Muscle layer of duodenum (tissue), 2 donors: ENCODE data around the gene FNDC3B.
A peak's percentile ranks its signal among the peaks of the same experiment; 100 is the strongest.
"Not testable (repeated sequence)": the region's sequence is repeated elsewhere in the genome, so short reads cannot be mapped to it uniquely, and the experiment has no call there.

Experiments
- H3K27ac ChIP-seq: one replicate; pipeline ENCODE4 v1.7.0; 2013; ENCODE audit warnings: mild to moderate bottlenecking, low read length
- H3K27me3 ChIP-seq: one replicate; pipeline ENCODE4 v1.7.0; 2013; ENCODE audit warnings: low read depth, mild to moderate bottlenecking, control low read depth, low read length
- H3K36me3 ChIP-seq, 2 donors: one replicate each; pipeline ENCODE4 v1.7.0; 2013; ENCODE audit warnings: low read length in 2 of 2, control low read depth in 1 of 2, mild to moderate bottlenecking in 1 of 2; ENCODE audit not compliant: insufficient read depth in 2 of 2, control insufficient read depth in 1 of 2
- H3K4me1 ChIP-seq, 2 donors: one replicate each; pipeline ENCODE4 v1.7.0; 2013; ENCODE audit warnings: low read length in 2 of 2, mild to moderate bottlenecking in 2 of 2, control low read depth in 1 of 2, moderate library complexity in 1 of 2; ENCODE audit not compliant: insufficient read depth in 2 of 2, control insufficient read depth in 1 of 2
- H3K4me3 ChIP-seq, 2 donors: one replicate each; pipeline ENCODE4 v1.7.0; 2013; ENCODE audit warnings: low read length in 2 of 2, low read depth in 1 of 2, mild to moderate bottlenecking in 1 of 2
- H3K9me3 ChIP-seq, 2 donors: one replicate each; pipeline ENCODE4 v1.7.0; 2013; ENCODE audit warnings: low read length in 2 of 2, control low read depth in 1 of 2, mild to moderate bottlenecking in 1 of 2; ENCODE audit not compliant: control insufficient read depth in 1 of 2
- donor health status: healthy.

FNDC3B gene

DNA sequence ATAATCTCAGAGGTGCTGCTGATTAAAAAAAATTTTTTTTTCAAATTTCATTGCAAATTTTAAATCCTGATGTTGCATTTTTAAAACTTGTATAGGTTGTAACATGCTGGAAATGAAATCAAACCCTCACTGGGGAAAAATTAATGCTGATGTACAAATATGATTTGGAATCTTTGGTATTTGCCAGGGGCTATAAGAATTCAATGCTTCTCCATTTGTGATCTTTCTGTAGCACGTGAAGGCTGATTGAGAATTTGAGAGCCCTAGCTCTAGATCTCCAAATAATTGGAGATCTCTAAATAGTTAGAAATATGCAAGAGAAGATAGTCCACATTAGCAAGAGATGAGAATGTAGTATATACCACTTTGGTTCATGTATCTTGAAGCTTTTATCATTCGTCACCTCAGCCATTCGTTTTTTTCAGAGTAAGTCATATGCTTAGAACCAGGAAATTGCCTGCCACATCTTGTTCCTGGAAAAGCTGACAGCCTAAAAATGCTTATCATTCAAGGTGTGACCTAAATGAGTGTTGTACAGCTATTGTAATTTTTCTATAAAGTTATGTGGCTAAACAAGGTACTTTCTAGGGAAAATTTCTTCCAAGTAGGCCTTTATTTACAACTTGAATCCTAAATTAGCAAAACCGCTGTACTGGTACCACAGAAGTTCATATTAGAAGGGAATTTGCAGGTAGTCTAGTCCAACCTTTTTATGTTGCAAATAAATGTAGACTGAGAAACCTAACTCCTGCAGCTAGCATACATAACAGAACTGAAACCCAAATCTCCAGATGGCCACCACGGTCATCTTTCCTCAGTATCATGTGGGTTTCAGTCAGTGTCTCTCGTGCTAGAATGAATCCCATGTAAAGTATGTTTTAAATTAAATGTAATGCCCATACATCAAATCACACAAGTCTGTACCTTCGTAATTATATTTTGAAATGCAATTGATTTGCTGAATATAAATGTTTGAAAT lies 48.5 kb downstream of the FNDC3B start:
- no peak overlapping the region for H3K4me3 ChIP-seq
- H3K36me3 ChIP-seq = peaks cover 0 to 3% of the 10 kb centered on the region in 2 donors
- H3K27ac ChIP-seq = peak overlapping the region; percentile 76
- H3K9me3 ChIP-seq = no peaks in the 10 kb centered on the region
- H3K4me1 ChIP-seq = peaks cover 16 to 22% of the 10 kb centered on the region in 2 donors
- H3K27me3 ChIP-seq = no peaks in the 10 kb centered on the region

- no peaks in the 10 kb centered on the region for H3K36me3 ChIP-seq
- peaks cover 16 to 22% of the 10 kb centered on the region in 2 donors for H3K4me1 ChIP-seq
- H3K27me3 ChIP-seq = no peaks in the 10 kb centered on the region
- H3K9me3 ChIP-seq = no peaks in the 10 kb centered on the region
- no peak overlapping the region for H3K27ac ChIP-seq
- H3K4me3 ChIP-seq = no peak overlapping the region
These were observed 49.9 kb downstream of the FNDC3B start for GRCh38 chr3:172089250-172089649.

- Histone ChIP-seq H3K36me3 (no peaks in the 10 kb centered on the region), H3K4me3 (no peak overlapping the region), H3K4me1 (peaks cover 16 to 20% of the 10 kb centered on the region in 2 donors), H3K27me3 (no peaks in the 10 kb centered on the region), H3K9me3 (no peaks in the 10 kb centered on the region), H3K27ac (no peak overlapping the region)
These were observed 50.7 kb downstream of the FNDC3B start for GRCh38 chr3:172090035-172090434.

- no peaks in the 10 kb centered on the region for H3K9me3 ChIP-seq
- H3K27ac ChIP-seq = no peak overlapping the region
- peaks cover 9 to 23% of the 10 kb centered on the region in 2 donors for H3K4me1 ChIP-seq
- H3K36me3 ChIP-seq = no peaks in the 10 kb centered on the region
- no peaks in the 10 kb centered on the region for H3K27me3 ChIP-seq
- H3K4me3 ChIP-seq = no peak overlapping the region
These were observed 53.3 kb downstream of the FNDC3B start for GRCh38 chr3:172092658-172093057.

DNA sequence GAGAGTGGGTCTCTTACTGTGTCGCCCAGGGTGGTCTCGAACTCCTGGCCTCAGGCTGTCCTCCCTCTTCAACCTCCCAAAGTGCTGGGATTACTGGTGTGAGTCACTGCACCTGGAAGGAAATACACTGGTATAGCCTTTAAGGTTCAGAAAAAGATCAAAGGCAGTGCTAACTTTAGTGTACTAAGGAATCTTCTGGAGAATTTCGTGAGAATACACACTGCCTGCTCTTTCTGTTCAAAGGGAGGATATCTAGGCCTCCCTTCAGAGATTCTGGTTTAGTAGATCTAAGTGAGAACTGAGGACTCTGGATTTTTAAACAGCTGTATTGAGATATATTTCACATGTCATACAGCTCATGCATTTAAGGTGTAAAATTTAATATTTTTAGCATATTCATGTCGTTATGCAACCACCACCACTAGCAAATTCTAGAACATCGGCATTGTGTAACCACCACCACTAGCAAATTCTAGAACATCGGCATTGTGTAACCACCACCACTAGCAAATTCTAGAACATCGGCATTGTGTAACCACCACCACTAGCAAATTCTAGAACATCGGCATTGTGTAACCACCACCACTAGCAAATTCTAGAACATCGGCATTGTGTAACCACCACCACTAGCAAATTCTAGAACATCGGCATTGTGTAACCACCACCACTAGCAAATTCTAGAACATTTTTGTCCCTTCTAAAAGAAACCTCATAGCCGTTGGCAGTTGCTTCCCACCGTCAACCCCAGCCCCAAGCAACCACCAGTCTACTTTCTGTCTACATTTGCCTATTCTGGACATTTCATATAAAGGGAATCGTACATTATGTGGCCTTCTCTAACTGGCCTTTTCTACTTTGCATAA lies 54.4 kb downstream of the FNDC3B start:
- not testable (repeated sequence) for H3K27me3 ChIP-seq, H3K9me3 ChIP-seq, H3K4me3 ChIP-seq, H3K27ac ChIP-seq, H3K36me3 ChIP-seq
- H3K4me1 ChIP-seq = peaks cover 4 to 30% of the 10 kb centered on the region in 2 donors

- Histone ChIP-seq H3K27me3 (no peaks in the 10 kb centered on the region), H3K27ac (peak overlapping the region; percentile 12), H3K4me3 (no peak overlapping the region), H3K36me3 (no peaks in the 10 kb centered on the region), H3K4me1 (peaks cover 8 to 35% of the 10 kb centered on the region in 2 donors), H3K9me3 (no peaks in the 10 kb centered on the region)
These were observed 55.5 kb downstream of the FNDC3B start for GRCh38 chr3:172094621-172095557.

DNA sequence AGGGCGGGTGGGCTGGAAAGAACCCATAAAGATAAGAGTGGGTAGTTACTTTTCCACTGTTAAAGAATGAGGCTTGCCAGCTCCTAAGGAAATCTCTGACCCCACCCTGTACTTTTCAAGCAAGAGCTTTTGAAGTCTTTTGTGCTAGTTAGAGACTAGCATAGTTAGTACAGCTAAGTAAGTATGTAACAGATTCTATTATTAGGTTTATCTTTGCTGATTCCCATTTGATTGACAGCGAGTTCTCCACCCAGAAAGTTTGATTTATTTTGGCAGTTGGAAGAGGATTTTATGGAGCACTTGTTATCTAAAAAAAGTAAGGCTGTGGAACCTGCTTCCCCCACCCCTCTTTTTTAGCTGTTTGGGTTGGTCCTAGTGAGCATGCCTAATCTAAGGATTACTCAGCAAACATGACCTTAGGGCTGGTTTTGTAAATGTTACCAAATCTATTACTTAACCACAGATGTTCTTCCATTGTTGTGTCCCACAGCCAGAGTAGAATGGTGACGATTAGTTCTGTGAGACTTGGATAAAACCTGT lies 57.6 kb downstream of the FNDC3B start:
- H3K27me3 ChIP-seq = no peaks in the 10 kb centered on the region
- H3K4me3 ChIP-seq = no peak overlapping the region
- peak overlapping the region; percentile 1 for H3K27ac ChIP-seq
- H3K36me3 ChIP-seq = no peaks in the 10 kb centered on the region
- no peaks in the 10 kb centered on the region for H3K9me3 ChIP-seq
- peaks cover 8 to 41% of the 10 kb centered on the region in 2 donors for H3K4me1 ChIP-seq

GRCh38 chr3:172097585-172097984 lies 58.2 kb downstream of the FNDC3B start:
- Histone ChIP-seq H3K36me3 (no peaks in the 10 kb centered on the region), H3K9me3 (no peaks in the 10 kb centered on the region), H3K27me3 (no peaks in the 10 kb centered on the region), H3K4me3 (no peak overlapping the region), H3K4me1 (peaks cover 8 to 47% of the 10 kb centered on the region in 2 donors), H3K27ac (no peak overlapping the region)

DNA sequence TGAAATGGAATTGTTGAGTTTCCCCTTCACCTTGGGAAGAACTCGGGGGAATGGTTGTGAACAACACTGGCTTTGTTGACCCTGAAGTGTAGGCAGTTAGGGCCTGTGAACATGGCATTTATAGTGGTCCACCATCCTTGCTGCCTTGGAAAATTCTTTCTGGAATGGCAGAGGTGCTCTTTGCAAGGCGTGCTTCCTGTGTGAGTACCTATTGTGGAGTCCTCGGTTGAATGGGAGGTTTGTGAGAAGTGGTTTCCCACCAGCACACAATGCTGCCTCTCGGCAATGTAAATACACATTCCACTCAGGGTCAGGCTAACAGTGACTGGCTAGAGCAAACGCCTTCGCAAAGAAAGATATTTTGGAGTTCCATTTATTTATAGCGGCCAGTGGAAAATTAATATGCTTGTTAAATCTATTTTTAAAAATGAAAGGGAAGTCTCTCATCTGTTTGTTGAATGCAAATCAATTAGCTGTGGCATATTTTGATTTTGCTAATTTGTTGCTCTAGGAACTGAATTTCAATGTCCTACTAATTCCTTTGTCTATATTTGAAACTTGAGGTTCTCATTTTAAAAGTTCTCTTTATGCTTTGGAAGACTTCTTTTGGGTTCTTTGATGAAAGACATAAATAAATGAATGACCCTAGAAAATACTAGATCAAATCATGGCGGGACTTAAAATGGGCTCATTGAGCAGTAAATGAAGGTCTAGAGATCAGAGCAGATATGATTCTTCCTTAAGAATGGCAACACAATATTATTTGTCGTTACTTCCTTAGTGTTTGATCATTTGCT lies 59.5 kb downstream of the FNDC3B start:
- peaks cover 12 to 59% of the 10 kb centered on the region in 2 donors for H3K4me1 ChIP-seq

DNA sequence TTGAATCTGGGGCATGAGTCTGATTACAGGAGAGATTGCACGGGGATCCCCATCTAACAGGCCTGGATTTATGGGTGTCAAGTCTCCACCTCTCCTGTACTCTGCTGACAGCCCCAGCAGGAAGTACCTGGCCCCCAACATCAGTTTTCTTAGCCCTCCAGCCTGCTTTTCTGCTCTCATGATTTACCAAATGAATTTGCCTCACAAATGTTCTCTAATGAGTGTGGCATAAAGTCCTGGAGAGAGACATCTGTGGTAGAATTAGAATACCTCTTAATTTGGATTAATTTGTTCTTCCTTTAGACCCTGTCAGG lies 60.1 kb downstream of the FNDC3B start:
- H3K36me3 ChIP-seq = no peaks in the 10 kb centered on the region
- H3K27me3 ChIP-seq = no peaks in the 10 kb centered on the region
- peaks cover 14 to 65% of the 10 kb centered on the region in 2 donors for H3K4me1 ChIP-seq
- H3K9me3 ChIP-seq = no peaks in the 10 kb centered on the region
- peak overlapping the region; percentile 14 for H3K27ac ChIP-seq
- no peak overlapping the region for H3K4me3 ChIP-seq

More for the DNA sequence above, 59.5 kb downstream of the FNDC3B start:
- no peaks in the 10 kb centered on the region for H3K27me3 ChIP-seq
- no peak overlapping the region for H3K4me3 ChIP-seq
- no peaks in the 10 kb centered on the region for H3K36me3 ChIP-seq
- peak overlapping the region; percentile 14 for H3K27ac ChIP-seq
- no peaks in the 10 kb centered on the region for H3K9me3 ChIP-seq
